Liver (tissue), 9 donors: ENCODE data around the gene ZDHHC8. TPM values are rescaled to one million over a fixed set of nuclear protein-coding genes. Genes with fewer than 3 reads are reported as not detected.

Experiments
- DNase-seq: peaks from one replicate; pipeline ENCODE4 v3.0.0-alpha.2; 2017; ENCODE audit warnings: low spot score
- H3K27ac ChIP-seq, 2 donors: one replicate each; pipeline ENCODE4 v1.7.0; 2013; ENCODE audit warnings: inconsistent platforms in 2 of 2, low read length in 2 of 2, control low read depth in 1 of 2, low read depth in 1 of 2, mild to moderate bottlenecking in 1 of 2
- H3K27me3 ChIP-seq, 4 donors: one replicate each; pipeline versions ENCODE4 v1.6.1 to v1.7.0; 2013; ENCODE audit warnings: low read length in 3 of 4, inconsistent platforms in 1 of 4, mild to moderate bottlenecking in 1 of 4, moderate library complexity in 1 of 4; ENCODE audit not compliant: control insufficient read depth in 4 of 4, insufficient read depth in 4 of 4
- H3K36me3 ChIP-seq, 4 donors: one replicate each; pipeline versions ENCODE4 v1.6.1 to v1.7.0; 2013; ENCODE audit warnings: low read length in 3 of 4, mild to moderate bottlenecking in 3 of 4, low read depth in 1 of 4, moderate library complexity in 1 of 4; ENCODE audit not compliant: control insufficient read depth in 4 of 4, insufficient read depth in 3 of 4
- H3K4me1 ChIP-seq, 4 donors: one replicate each; pipeline versions ENCODE4 v1.6.1 to v1.7.0; 2013; ENCODE audit warnings: low read length in 3 of 4, mild to moderate bottlenecking in 3 of 4, moderate library complexity in 1 of 4; ENCODE audit not compliant: control insufficient read depth in 4 of 4, insufficient read depth in 4 of 4
- H3K4me3 ChIP-seq, 3 donors: one replicate each; pipeline versions ENCODE4 v1.6.1 to v1.7.0; 2013; ENCODE audit warnings: low read length in 3 of 3, control low read depth in 1 of 3, low read depth in 1 of 3, mild to moderate bottlenecking in 1 of 3
- H3K9ac ChIP-seq, 2 donors: one replicate each; pipeline ENCODE4 v1.7.0; 2013; ENCODE audit warnings: low read length in 2 of 2, mild to moderate bottlenecking in 2 of 2, moderate library complexity in 2 of 2, control low read depth in 1 of 2, low read depth in 1 of 2
- H3K9me3 ChIP-seq, 4 donors: one replicate each; pipeline versions ENCODE4 v1.6.1 to v1.7.0; 2013; ENCODE audit warnings: low read length in 3 of 4; ENCODE audit not compliant: control insufficient read depth in 4 of 4
- ATF3 ChIP-seq: IDR thresholded peaks from 2 replicates; pipeline ENCODE4 v1.6.1; 2016; ENCODE audit warnings: antibody characterized with exemption
- FOXA1 ChIP-seq: IDR thresholded peaks from 2 replicates; pipeline ENCODE4 v1.6.1; 2016; ENCODE audit warnings: antibody characterized with exemption
- FOXA2 ChIP-seq: IDR thresholded peaks from 2 replicates; pipeline ENCODE4 v1.6.1; 2016; ENCODE audit warnings: antibody characterized with exemption
- GABPA ChIP-seq, 2 donors: IDR thresholded peaks in 1 of 2; conservative IDR thresholded peaks in 1 of 2; 2 replicates each; pipeline ENCODE4 v1.6.1; 2016; ENCODE audit warnings: antibody characterized with exemption in 2 of 2, mild to moderate bottlenecking in 1 of 2, moderate library complexity in 1 of 2
- HNF4A ChIP-seq, 2 donors: conservative IDR thresholded peaks; 2 replicates each; pipeline ENCODE4 v1.6.1; 2016; ENCODE audit warnings: antibody characterized with exemption in 2 of 2, mild to moderate bottlenecking in 2 of 2
- HNF4G ChIP-seq: IDR thresholded peaks from 2 replicates; pipeline ENCODE4 v1.6.1; 2016; ENCODE audit warnings: antibody characterized with exemption
- NR2F2 ChIP-seq: IDR thresholded peaks from 2 replicates; pipeline ENCODE4 v1.6.1; 2016; ENCODE audit warnings: antibody characterized with exemption
- RXRA ChIP-seq, 2 donors: IDR thresholded peaks; 2 replicates each; pipeline ENCODE4 v1.6.1; 2017 to 2018; ENCODE audit warnings: antibody characterized with exemption in 2 of 2, mild to moderate bottlenecking in 1 of 2
- SP1 ChIP-seq: IDR thresholded peaks from 2 replicates; pipeline ENCODE4 v1.6.1; 2018; ENCODE audit warnings: antibody characterized with exemption, mild to moderate bottlenecking
- TAF1 ChIP-seq: conservative IDR thresholded peaks from 2 replicates; pipeline ENCODE4 v1.6.1; 2016; ENCODE audit warnings: antibody characterized with exemption, mild to moderate bottlenecking
- YY1 ChIP-seq: IDR thresholded peaks from 2 replicates; pipeline ENCODE4 v1.6.1; 2016; ENCODE audit warnings: antibody characterized with exemption, mild to moderate bottlenecking
- ZBTB33 ChIP-seq: IDR thresholded peaks from 2 replicates; pipeline ENCODE4 v1.6.1; 2016; ENCODE audit warnings: antibody characterized with exemption
- WGBS: extraction: QIAGEN DNeasy Blood & Tissue Kit; methylation state at CpG from one replicate; pipeline ENCODE4 v1.1.7; 2013; 5-methylcytosine and 5-hydroxymethylcytosine counted together
- polyA plus RNA-seq, 2 donors: library from polyadenylated mRNA; stranded (reverse) in 1 of 2; unstranded in 1 of 2; fragments of 200-250 nt in 1 of 2; fragments of >200 nt in 1 of 2; fragmentation: Nextera tagmentation in 1 of 2; extraction: Ambion mirVana in 1 of 2; gene quantifications; one replicate each; pipeline versions ENCODE4 v1.2.1 to v1.2.3, GENCODE V29; 2013 to 2015
- total RNA-seq, 2 donors: library from RNA; depleted of rRNA; stranded (reverse); fragments of >200 nt; gene quantifications; one replicate each; pipeline ENCODE4 v1.2.3, GENCODE V29; 2014
- TF ChIP-seq, protein P1 (sequence below): fragments of 150-350 bp; IDR thresholded peaks from 2 replicates; pipeline ENCODE4 v1.5.1; 2017; ENCODE audit warnings: improper control_type of control experiment, low read depth, low read length; ENCODE audit not compliant: missing input control
- donor health status: healthy.
- donor health status: healthy.
- donor health status: healthy.
- donor health status: healthy.
- donor health status: healthy.

Gene ZDHHC8
- total and polyA plus RNA-seq, 4 donors, result 2.9 to 11.8 (median 6.8) TPM

- WGBS, result 87% methylated on average over 29 of the region's 29 CpGs
- Histone ChIP-seq H3K36me3 (no peaks in the 10 kb centered on the region), H3K4me3 (no peak overlapping the region), H3K9ac (no peak overlapping the region), H3K27me3 (no peaks in the 10 kb centered on the region), H3K4me1 (peaks cover 9 to 39% (median 27%) of the 10 kb centered on the region in 4 donors), H3K9me3 (no peaks in the 10 kb centered on the region), H3K27ac (no peak overlapping the region)
- no peak for DNase-seq
- TF ChIP-seq YY1 (no peak), RXRA (IDR thresholded peaks at IDR 0.05) (no peak), FOXA2 (no peak), NR2F2 (no peak), GABPA (IDR thresholded peaks at IDR 0.05 in 1 of 2, conservative IDR thresholded peaks at IDR 0.05 in 1 of 2) (no peak), ZBTB33 (no peak), FOXA1 (no peak), HNF4A (conservative IDR thresholded peaks at IDR 0.05) (no peak), HNF4G (no peak)
- TF ChIP-seq, protein P1, sequence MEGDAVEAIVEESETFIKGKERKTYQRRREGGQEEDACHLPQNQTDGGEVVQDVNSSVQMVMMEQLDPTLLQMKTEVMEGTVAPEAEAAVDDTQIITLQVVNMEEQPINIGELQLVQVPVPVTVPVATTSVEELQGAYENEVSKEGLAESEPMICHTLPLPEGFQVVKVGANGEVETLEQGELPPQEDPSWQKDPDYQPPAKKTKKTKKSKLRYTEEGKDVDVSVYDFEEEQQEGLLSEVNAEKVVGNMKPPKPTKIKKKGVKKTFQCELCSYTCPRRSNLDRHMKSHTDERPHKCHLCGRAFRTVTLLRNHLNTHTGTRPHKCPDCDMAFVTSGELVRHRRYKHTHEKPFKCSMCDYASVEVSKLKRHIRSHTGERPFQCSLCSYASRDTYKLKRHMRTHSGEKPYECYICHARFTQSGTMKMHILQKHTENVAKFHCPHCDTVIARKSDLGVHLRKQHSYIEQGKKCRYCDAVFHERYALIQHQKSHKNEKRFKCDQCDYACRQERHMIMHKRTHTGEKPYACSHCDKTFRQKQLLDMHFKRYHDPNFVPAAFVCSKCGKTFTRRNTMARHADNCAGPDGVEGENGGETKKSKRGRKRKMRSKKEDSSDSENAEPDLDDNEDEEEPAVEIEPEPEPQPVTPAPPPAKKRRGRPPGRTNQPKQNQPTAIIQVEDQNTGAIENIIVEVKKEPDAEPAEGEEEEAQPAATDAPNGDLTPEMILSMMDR, result no peak
These were observed 46.7 kb downstream of the ZDHHC8 start for GRCh38 chr22:20178075-20178914.

DNA sequence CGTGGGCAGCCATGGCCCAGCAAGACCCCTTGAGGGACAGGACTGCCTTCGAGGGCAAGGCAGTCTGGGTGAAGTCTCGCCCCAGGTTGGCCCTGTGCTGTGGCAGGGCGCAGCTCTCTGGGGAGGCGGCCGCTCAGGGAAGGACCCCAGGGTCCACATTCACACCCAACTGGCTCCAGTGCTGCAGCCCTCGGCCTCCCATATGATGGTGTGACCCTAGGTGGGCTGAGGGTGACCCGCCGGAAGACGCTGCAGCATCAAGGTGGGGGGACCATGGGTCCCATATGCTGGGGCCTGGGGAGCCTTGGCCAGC lies 47.3 kb downstream of the ZDHHC8 start:
- Histone ChIP-seq H3K9ac (no peak overlapping the region), H3K27me3 (no peaks in the 10 kb centered on the region), H3K4me1 (peaks cover 5 to 33% (median 22%) of the 10 kb centered on the region in 4 donors), H3K9me3 (no peaks in the 10 kb centered on the region), H3K36me3 (no peaks in the 10 kb centered on the region), H3K4me3 (no peak overlapping the region), H3K27ac (no peak overlapping the region)
- 91% methylated on average over 10 of the region's 10 CpGs for WGBS
- no peak for DNase-seq
- TF ChIP-seq SP1 (no peak), HNF4A (conservative IDR thresholded peaks at IDR 0.05) (no peak), FOXA2 (no peak), GABPA (IDR thresholded peaks at IDR 0.05 in 1 of 2, conservative IDR thresholded peaks at IDR 0.05 in 1 of 2) (no peak), ATF3 (no peak), TAF1 (no peak), RXRA (IDR thresholded peaks at IDR 0.05) (no peak)
